K562 (cell line): ENCODE data around the gene DTX4. TPM values are rescaled to one million over a fixed set of nuclear protein-coding genes. Genes with fewer than 3 reads are reported as not detected.

Experiments used
- ATAC-seq: fragments of 200-7000 bp; cut with Tn5 transposase; 3 replicates; pipeline ENCODE4 v1.9.1; 2020; ENCODE audit warnings: moderate library complexity
- BruUV-seq: library from RNA; stranded (reverse); fragments of 400-500 nt; replicated peaks from 2 replicates; lab custom pipeline; 2021; lab: Mats Ljungman, UMichigan
- CTCF ChIA-PET: fragments of 300-600 bp; formaldehyde crosslinking; extraction: SDS; loops from one replicate; lab custom pipeline; 2021; ENCODE audit warnings: low intra/inter-chr PET ratio; lab: Yijun Ruan, JAX
- POLR2A ChIA-PET: fragments of 300-600, 350-650 bp; sonication (Branson Sonifier 250); formaldehyde crosslinking; extraction: SDS; loops from one replicate; lab custom pipeline; 2021; ENCODE audit warnings: antibody characterized with exemption, inconsistent platforms; lab: Yijun Ruan, JAX
- DNase-seq, 4 experiments: peaks; one replicate each; pipeline versions ENCODE4 v3.0.0 to v3.0.0-alpha.2; 2011 to 2018; ENCODE audit warnings: low spot score in 3 of 4, mixed read lengths in 3 of 4; ENCODE audit errors: extremely low read depth in 1 of 4
- FAIRE-seq: peaks from 2 replicates; lab custom pipeline; 2011; peaks lifted over from hg19 to GRCh38; lab: Jason Lieb, UNC
- H2AFZ ChIP-seq: 2 replicates; pipeline ENCODE4 v1.6.0; 2011; ENCODE audit warnings: low read depth, low read length, control low read depth, inconsistent platforms
- H3K27ac ChIP-seq: fragments of 200-600 bp; 3 replicates; pipeline ENCODE4 v1.8.0; 2011; ENCODE audit warnings: low read depth, mild to moderate bottlenecking, control low read depth, inconsistent platforms, low read length, moderate library complexity, mixed read lengths; ENCODE audit errors: extremely low read depth
- H3K27me3 ChIP-seq, 2 experiments: fragments of 300-600 bp in 1 of 2; 2 replicates in 1 of 2; 3 replicates in 1 of 2; pipeline versions ENCODE4 v1.6.0 to v1.8.0; 2011; ENCODE audit warnings: inconsistent platforms in 2 of 2, low read length in 2 of 2, mild to moderate bottlenecking in 1 of 2, mixed read lengths in 1 of 2, moderate library complexity in 1 of 2; ENCODE audit not compliant: control insufficient read depth in 2 of 2, insufficient read depth in 2 of 2
- H3K36me3 ChIP-seq: fragments of 300-600 bp; 3 replicates; pipeline ENCODE4 v1.8.0; 2011; ENCODE audit warnings: mild to moderate bottlenecking, low read length, inconsistent platforms; ENCODE audit not compliant: control insufficient read depth, insufficient read depth
- H3K4me1 ChIP-seq, 2 experiments: fragments of 200-600 bp in 1 of 2; replicated peaks in 1 of 2; 2 replicates in 1 of 2; 3 replicates in 1 of 2; pipeline versions ENCODE4 v1.5.1 to v1.8.0; 2011; ENCODE audit warnings: inconsistent platforms in 2 of 2, low read length in 2 of 2, mild to moderate bottlenecking in 1 of 2, mixed read lengths in 1 of 2, moderate library complexity in 1 of 2; ENCODE audit not compliant: control insufficient read depth in 2 of 2, insufficient read depth in 2 of 2
- H3K4me2 ChIP-seq: 2 replicates; pipeline ENCODE4 v1.6.1; 2011; ENCODE audit warnings: low read length, control low read depth, inconsistent platforms, mixed read lengths; ENCODE audit not compliant: insufficient read depth
- H3K4me3 ChIP-seq: fragments of 200-600 bp; sonication (generic), shearing (Covaris generic); 2 replicates; pipeline ENCODE4 v1.5.1; 2016; ENCODE audit warnings: control low read depth, inconsistent platforms
- H3K79me2 ChIP-seq: fragments of 200-600 bp; 3 replicates; pipeline ENCODE4 v1.8.0; 2011; ENCODE audit warnings: low read length, inconsistent platforms; ENCODE audit not compliant: control insufficient read depth, insufficient read depth
- H3K9ac ChIP-seq, 2 experiments: 2 replicates each; pipeline versions ENCODE4 v1.6.0 to v1.6.1; 2011; ENCODE audit warnings: low read depth in 2 of 2, low read length in 2 of 2, control low read depth in 1 of 2, inconsistent platforms in 1 of 2, mild to moderate bottlenecking in 1 of 2, mixed read lengths in 1 of 2; ENCODE audit not compliant: insufficient read depth in 1 of 2
- H3K9me1 ChIP-seq: one replicate; pipeline ENCODE4 v1.6.0; 2011; ENCODE audit warnings: inconsistent platforms, mild to moderate bottlenecking, low read length, moderate library complexity; ENCODE audit not compliant: control insufficient read depth, insufficient read depth
- H3K9me3 ChIP-seq: replicated peaks from 2 replicates; pipeline ENCODE4 v1.5.1; 2011; ENCODE audit warnings: low read depth, low read length, inconsistent platforms; ENCODE audit not compliant: control insufficient read depth, insufficient read depth
- H4K20me1 ChIP-seq: replicated peaks from 2 replicates; pipeline ENCODE4 v1.6.1; 2011; ENCODE audit warnings: low read length, inconsistent platforms, mixed read lengths; ENCODE audit not compliant: control insufficient read depth, insufficient read depth
- NR0B1 ChIP-seq: fragments of 450-650 bp; IDR thresholded peaks from one replicate; pipeline ENCODE4 v1.6.1; 2018; ENCODE audit warnings: mild to moderate bottlenecking, moderate library complexity; ENCODE audit not compliant: partially characterized antibody
- SPI1 ChIP-seq: IDR thresholded peaks from 2 replicates; pipeline ENCODE4 v1.6.1; 2011; ENCODE audit warnings: low read depth, low read length, control low read depth, borderline replicate concordance
- WGBS: fragments of 100-300 bp; shearing (Covaris generic); methylation state at CpG from one replicate; pipeline ENCODE4 v1.1.6; 2016; ENCODE audit warnings: low coverage, mixed read lengths; ENCODE audit not compliant: insufficient coverage; ENCODE audit errors: missing lambda C conversion rate; 5-methylcytosine and 5-hydroxymethylcytosine counted together
- in situ Hi-C: fragments of 300-500 bp; cut with MboI; formaldehyde crosslinking; loops from 4 replicates; pipeline ENCODE4 v1.15.0; 2018; ENCODE audit warnings: inconsistent platforms, mixed read lengths
- intact Hi-C: fragments of 100-400 bp; cut with micrococcal nuclease; formaldehyde crosslinking; loops from 2 replicates; pipeline ENCODE4 v1.14.2; 2022
- polyA plus RNA-seq, 8 experiments: library from polyadenylated mRNA; depleted of rRNA in 4 of 8; stranded (reverse) in 5 of 8; unstranded in 3 of 8; fragments of >200 nt; fragmentation: Nextera tagmentation in 2 of 8; fragmentation: Illumina TruSeq in 1 of 8; extraction: Ambion mirVana in 2 of 8; extraction: Trizol in 1 of 8; gene quantifications; 2 replicates each; pipeline versions ENCODE4 v1.2.1 to v1.2.3, GENCODE V29; 2011 to 2014; ENCODE audit warnings: inconsistent platforms in 1 of 8, missing spikeins in 1 of 8
- total RNA-seq, 7 experiments: library from RNA; depleted of rRNA in 6 of 7; stranded (reverse); fragments of >200 nt in 6 of 7; fragmentation: Illumina TruSeq in 2 of 7; extraction: Trizol in 2 of 7; gene quantifications; 2 replicates each; pipeline versions ENCODE4 v1.2.1 to v1.2.3, GENCODE V29; 2011 to 2021; ENCODE audit warnings: low replicate concordance in 1 of 7

Gene DTX4
- total and polyA plus RNA-seq, 9 of the 15 experiments (the other 6 are each of a cell fraction or from before 2014, with no cell fraction given): 0.03 to 0.47 (median 0.04) TPM; not detected in 4

- Histone ChIP-seq H3K4me2 (no peak overlapping the region), H3K36me3 (no peaks in the 10 kb centered on the region), H3K79me2 (no peaks in the 10 kb centered on the region), H3K9ac (no peak overlapping the region), H2AFZ (no peak overlapping the region), H3K4me1 (no peaks in the 10 kb centered on the region), H3K27me3 (peaks cover 0 to 10% of the 10 kb centered on the region in 2 experiments; a peak in 2 of 5 replicates), H4K20me1 (no peaks in the 10 kb centered on the region), H3K9me3 (no peaks in the 10 kb centered on the region), H3K4me3 (no peak overlapping the region)
- DNase-seq (no peak), ATAC-seq (no peak)
- POLR2A ChIA-PET: no interaction called here
- CTCF ChIA-PET: no interaction called here
- in situ Hi-C loops: no loop called here
- 0% methylated on average over 9 of the region's 9 CpGs for WGBS
- peak; percentile 22; the same call in 1 of the 2 replicates for TF ChIP-seq SPI1
- TF ChIP-seq NR0B1: no peak
- TF ChIP-seq, all 486 proteins: peak for 1
- intact Hi-C loops: no loop called here
- no TSS peak for BruUV-seq
- H3K27ac ChIP-seq: no peak overlapping the region
- H3K9me1 ChIP-seq: no peaks in the 10 kb centered on the region
- FAIRE-seq: no peak
These were observed 45.0 kb downstream of the DTX4 start for GRCh38 chr11:59216641-59217564.
